ENCODE results near the gene AFAP1.

Gene AFAP1

GRCh38 chr4:7757501-7758471 lies 181.9 kb downstream of the AFAP1 start:
- peak in 1 of 2 experiments; percentile 64; a peak in 1 of 4 replicates for TF ChIP-seq REST (IDR thresholded peaks at IDR 0.05; ENCODE audit: insufficient read depth in 1 of 2, low read depth in 2 of 2, low read length in 2 of 2)
- no peak for TF ChIP-seq SIN3A (IDR thresholded peaks at IDR 0.05; ENCODE audit: borderline replicate concordance, insufficient read depth, low read length)

- TF ChIP-seq FOXP2 (optimal IDR thresholded peaks at IDR 0.05; ENCODE audit: borderline replicate concordance, extremely low read depth, extremely low read length, insufficient read depth) (no peak), SIN3A (IDR thresholded peaks at IDR 0.05; ENCODE audit: borderline replicate concordance, insufficient read depth, low read length) (no peak), TAF1 (IDR thresholded peaks at IDR 0.05; ENCODE audit: borderline replicate concordance, insufficient read depth, low read length) (no peak), POLR2AphosphoS5 (IDR thresholded peaks at IDR 0.05; ENCODE audit: low read depth, low read length) (no peak), REST (IDR thresholded peaks at IDR 0.05; ENCODE audit: insufficient read depth in 1 of 2, low read depth in 2 of 2, low read length in 2 of 2) (no peak)
Observed at GRCh38 chr4:7756561-7757355, 182.9 kb downstream of the AFAP1 start.

- TF ChIP-seq TAF1 (IDR thresholded peaks at IDR 0.05; ENCODE audit: borderline replicate concordance, insufficient read depth, low read length), result no peak
- no peak for TF ChIP-seq SIN3A (IDR thresholded peaks at IDR 0.05; ENCODE audit: borderline replicate concordance, insufficient read depth, low read length)
- no peak for TF ChIP-seq POLR2AphosphoS5 (IDR thresholded peaks at IDR 0.05; ENCODE audit: low read depth, low read length)
- no peak for TF ChIP-seq REST (IDR thresholded peaks at IDR 0.05; ENCODE audit: insufficient read depth in 1 of 2, low read depth in 2 of 2, low read length in 2 of 2)
- no peak for TF ChIP-seq FOXP2 (optimal IDR thresholded peaks at IDR 0.05; ENCODE audit: borderline replicate concordance, extremely low read depth, extremely low read length, insufficient read depth)
Observed at GRCh38 chr4:7756071-7756470, 183.6 kb downstream of the AFAP1 start.

- TF ChIP-seq REST (IDR thresholded peaks at IDR 0.05; ENCODE audit: insufficient read depth in 1 of 2, low read depth in 2 of 2, low read length in 2 of 2), result no peak
- no peak for TF ChIP-seq TAF1 (IDR thresholded peaks at IDR 0.05; ENCODE audit: borderline replicate concordance, insufficient read depth, low read length)
- no peak for TF ChIP-seq SIN3A (IDR thresholded peaks at IDR 0.05; ENCODE audit: borderline replicate concordance, insufficient read depth, low read length)
- TF ChIP-seq FOXP2 (optimal IDR thresholded peaks at IDR 0.05; ENCODE audit: borderline replicate concordance, extremely low read depth, extremely low read length, insufficient read depth), result no peak
- no peak for TF ChIP-seq POLR2AphosphoS5 (IDR thresholded peaks at IDR 0.05; ENCODE audit: low read depth, low read length)
Observed at GRCh38 chr4:7755561-7755960, 184.1 kb downstream of the AFAP1 start.

Measured in PFSK-1 (cell line).